K562 (cell line): ENCODE measurements around the gene TK1. TPM values are rescaled to one million over a fixed set of nuclear protein-coding genes. Genes with fewer than 3 reads are reported as not detected.
A peak's percentile ranks its signal among the peaks of the same experiment; 100 is the strongest.

Source experiments
- ARID1B ChIP-seq: fragments of 450-650 bp; IDR thresholded peaks from 2 replicates; pipeline ENCODE4 v1.6.1; 2016; ENCODE audit warnings: antibody characterized with exemption, mild to moderate bottlenecking, inconsistent platforms
- CCNT2 ChIP-seq: IDR thresholded peaks from 2 replicates; pipeline ENCODE4 v1.6.1; 2011; ENCODE audit warnings: borderline replicate concordance, low read depth, mild to moderate bottlenecking, moderate library complexity, mixed read lengths, low read length; ENCODE audit not compliant: insufficient read length; ENCODE audit errors: extremely low read depth
- CSDE1 ChIP-seq, 2 experiments: fragments of 450-650 bp; IDR thresholded peaks; 2 replicates each; pipeline ENCODE4 v1.6.1; 2016; ENCODE audit warnings: mild to moderate bottlenecking in 1 of 2
- GABPA ChIP-seq: fragments of 200-800 bp; sonication (Bioruptor generic); conservative IDR thresholded peaks from 2 replicates; pipeline ENCODE4 v1.6.1; 2016; ENCODE audit warnings: low read depth, missing genetic modification characterization, missing compliant biosample characterization
- KDM4B ChIP-seq, 2 experiments: fragments of 450-650 bp in 1 of 2; sonication (generic) in 1 of 2; IDR thresholded peaks; 2 replicates each; pipeline ENCODE4 v1.6.1; 2016 to 2017; ENCODE audit warnings: borderline replicate concordance in 2 of 2, antibody characterized with exemption in 1 of 2, low read depth in 1 of 2, mild to moderate bottlenecking in 1 of 2
- KLF1 ChIP-seq: fragments of 450-650 bp; IDR thresholded peaks from 2 replicates; pipeline ENCODE4 v1.6.1; 2016; ENCODE audit warnings: missing genetic modification characterization, missing compliant biosample characterization
- LEF1 ChIP-seq: fragments of 450-650 bp; IDR thresholded peaks from 2 replicates; pipeline ENCODE4 v1.6.1; 2016; ENCODE audit warnings: mild to moderate bottlenecking
- MAFK ChIP-seq: IDR thresholded peaks from 2 replicates; pipeline ENCODE4 v1.6.1; 2011; ENCODE audit warnings: low read length, improper control_type of control experiment
- MCM2 ChIP-seq: fragments of 450-650 bp; IDR thresholded peaks from 2 replicates; pipeline ENCODE4 v1.6.1; 2017; ENCODE audit warnings: low read depth, mild to moderate bottlenecking
- RBM17 ChIP-seq: fragments of 200-400 bp; formaldehyde crosslinking; IDR thresholded peaks from 2 replicates; pipeline ENCODE4 v1.6.1; 2017; ENCODE audit warnings: low read depth, mild to moderate bottlenecking, low read length, borderline replicate concordance
- RNF2 ChIP-seq: sonication (generic); IDR thresholded peaks from 2 replicates; pipeline ENCODE4 v1.6.1; 2016
- SRSF9 ChIP-seq: fragments of 200-400 bp; formaldehyde crosslinking; IDR thresholded peaks from 2 replicates; pipeline ENCODE4 v1.6.1; 2017; ENCODE audit warnings: low read depth, low read length, borderline replicate concordance
- TBP ChIP-seq: optimal IDR thresholded peaks from 2 replicates; pipeline ENCODE3; 2011; ENCODE audit warnings: low read depth, low read length, improper control_type of control experiment
- ZNF3 ChIP-seq: fragments of 250-450 bp; sonication (Bioruptor Pico); IDR thresholded peaks from 2 replicates; pipeline ENCODE4 v1.5.0; 2021; ENCODE audit warnings: mild to moderate bottlenecking, moderate library complexity
- ZNF76 ChIP-seq: fragments of 250-450 bp; sonication (Bioruptor Pico); IDR thresholded peaks from 2 replicates; pipeline ENCODE4 v1.4.0; 2020; ENCODE audit warnings: mild to moderate bottlenecking, moderate library complexity, borderline replicate concordance
- polyA plus RNA-seq, 8 experiments: library from polyadenylated mRNA; depleted of rRNA in 4 of 8; stranded (reverse) in 5 of 8; unstranded in 3 of 8; fragments of >200 nt; fragmentation: Nextera tagmentation in 2 of 8; fragmentation: Illumina TruSeq in 1 of 8; extraction: Ambion mirVana in 2 of 8; extraction: Trizol in 1 of 8; gene quantifications; 2 replicates each; pipeline versions ENCODE4 v1.2.1 to v1.2.3, GENCODE V29; 2011 to 2014; ENCODE audit warnings: inconsistent platforms in 1 of 8, missing spikeins in 1 of 8
- total RNA-seq, 7 experiments: library from RNA; depleted of rRNA in 6 of 7; stranded (reverse); fragments of >200 nt in 6 of 7; fragmentation: Illumina TruSeq in 2 of 7; extraction: Trizol in 2 of 7; gene quantifications; 2 replicates each; pipeline versions ENCODE4 v1.2.1 to v1.2.3, GENCODE V29; 2011 to 2021; ENCODE audit warnings: low replicate concordance in 1 of 7
- TF ChIP-seq, protein P1 (sequence below), 2 experiments: fragments of 450-650 bp; IDR thresholded peaks; 2 replicates each; pipeline ENCODE4 v1.6.1; 2016; ENCODE audit warnings: mild to moderate bottlenecking in 2 of 2, borderline replicate concordance in 1 of 2, low read depth in 1 of 2, moderate library complexity in 1 of 2
- TF ChIP-seq, protein P2 (sequence below): fragments of 250-450 bp; sonication (Bioruptor Pico); IDR thresholded peaks from 2 replicates; pipeline ENCODE4 v1.4.0; 2020; ENCODE audit warnings: mild to moderate bottlenecking

TK1 gene
- total and polyA plus RNA-seq, 9 of the 15 experiments (the other 6 are each of a cell fraction or from before 2014, with no cell fraction given) = 8.4 to 280 (median 103) TPM

DNA sequence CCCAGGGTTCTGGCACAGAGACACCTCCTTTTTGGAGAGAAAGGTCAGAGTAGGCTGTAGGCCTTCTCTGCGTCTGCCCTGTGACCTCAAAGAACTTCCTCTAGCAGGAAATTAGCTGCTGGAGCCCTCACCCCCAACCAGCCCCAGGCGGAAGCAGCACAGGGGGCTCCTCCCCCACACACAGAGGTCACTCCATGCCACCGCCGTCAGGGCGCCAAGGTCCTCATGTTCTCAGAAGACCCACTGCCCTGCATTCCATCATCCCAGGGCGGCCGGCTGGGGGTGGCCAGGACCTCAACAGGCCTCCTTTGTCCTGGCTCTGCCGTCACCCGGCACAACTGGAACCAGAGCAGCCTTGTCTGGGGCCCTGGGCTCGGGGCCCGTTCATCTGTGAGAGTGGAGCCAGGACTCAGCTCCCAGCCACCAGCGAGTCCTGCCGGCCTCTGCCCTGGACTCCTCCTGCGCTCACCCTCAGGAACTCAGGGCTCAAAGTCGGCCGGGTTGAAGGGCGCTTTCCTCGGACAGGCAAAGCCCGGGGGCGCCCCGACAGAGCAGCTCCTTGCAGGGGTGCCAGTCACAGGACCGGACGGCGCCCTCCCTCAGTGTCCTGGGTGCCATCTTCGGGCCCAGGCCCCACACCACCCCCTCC, 59.5 kb downstream of the TK1 start (continued):
- TF ChIP-seq CCNT2 = peak; percentile 11
- peak; percentile 8; the same call in 1 of the 2 replicates for TF ChIP-seq ARID1B
- peak; percentile 76; the same call in 1 of the 2 replicates for TF ChIP-seq LEF1
- TF ChIP-seq TBP = peak; percentile 23
- peak; percentile 85 for TF ChIP-seq GABPA (tag)
- TF ChIP-seq RNF2 = peak; percentile 66; the same call in 1 of the 2 replicates
- peak in 1 of 2 experiments; percentile 63; a peak in 1 of 4 replicates for TF ChIP-seq KDM4B (IDR thresholded peaks at IDR 0.05; ENCODE audit: borderline replicate concordance in 2 of 2, low read depth in 1 of 2)
- no peak for TF ChIP-seq MAFK
- TF ChIP-seq, protein P1, sequence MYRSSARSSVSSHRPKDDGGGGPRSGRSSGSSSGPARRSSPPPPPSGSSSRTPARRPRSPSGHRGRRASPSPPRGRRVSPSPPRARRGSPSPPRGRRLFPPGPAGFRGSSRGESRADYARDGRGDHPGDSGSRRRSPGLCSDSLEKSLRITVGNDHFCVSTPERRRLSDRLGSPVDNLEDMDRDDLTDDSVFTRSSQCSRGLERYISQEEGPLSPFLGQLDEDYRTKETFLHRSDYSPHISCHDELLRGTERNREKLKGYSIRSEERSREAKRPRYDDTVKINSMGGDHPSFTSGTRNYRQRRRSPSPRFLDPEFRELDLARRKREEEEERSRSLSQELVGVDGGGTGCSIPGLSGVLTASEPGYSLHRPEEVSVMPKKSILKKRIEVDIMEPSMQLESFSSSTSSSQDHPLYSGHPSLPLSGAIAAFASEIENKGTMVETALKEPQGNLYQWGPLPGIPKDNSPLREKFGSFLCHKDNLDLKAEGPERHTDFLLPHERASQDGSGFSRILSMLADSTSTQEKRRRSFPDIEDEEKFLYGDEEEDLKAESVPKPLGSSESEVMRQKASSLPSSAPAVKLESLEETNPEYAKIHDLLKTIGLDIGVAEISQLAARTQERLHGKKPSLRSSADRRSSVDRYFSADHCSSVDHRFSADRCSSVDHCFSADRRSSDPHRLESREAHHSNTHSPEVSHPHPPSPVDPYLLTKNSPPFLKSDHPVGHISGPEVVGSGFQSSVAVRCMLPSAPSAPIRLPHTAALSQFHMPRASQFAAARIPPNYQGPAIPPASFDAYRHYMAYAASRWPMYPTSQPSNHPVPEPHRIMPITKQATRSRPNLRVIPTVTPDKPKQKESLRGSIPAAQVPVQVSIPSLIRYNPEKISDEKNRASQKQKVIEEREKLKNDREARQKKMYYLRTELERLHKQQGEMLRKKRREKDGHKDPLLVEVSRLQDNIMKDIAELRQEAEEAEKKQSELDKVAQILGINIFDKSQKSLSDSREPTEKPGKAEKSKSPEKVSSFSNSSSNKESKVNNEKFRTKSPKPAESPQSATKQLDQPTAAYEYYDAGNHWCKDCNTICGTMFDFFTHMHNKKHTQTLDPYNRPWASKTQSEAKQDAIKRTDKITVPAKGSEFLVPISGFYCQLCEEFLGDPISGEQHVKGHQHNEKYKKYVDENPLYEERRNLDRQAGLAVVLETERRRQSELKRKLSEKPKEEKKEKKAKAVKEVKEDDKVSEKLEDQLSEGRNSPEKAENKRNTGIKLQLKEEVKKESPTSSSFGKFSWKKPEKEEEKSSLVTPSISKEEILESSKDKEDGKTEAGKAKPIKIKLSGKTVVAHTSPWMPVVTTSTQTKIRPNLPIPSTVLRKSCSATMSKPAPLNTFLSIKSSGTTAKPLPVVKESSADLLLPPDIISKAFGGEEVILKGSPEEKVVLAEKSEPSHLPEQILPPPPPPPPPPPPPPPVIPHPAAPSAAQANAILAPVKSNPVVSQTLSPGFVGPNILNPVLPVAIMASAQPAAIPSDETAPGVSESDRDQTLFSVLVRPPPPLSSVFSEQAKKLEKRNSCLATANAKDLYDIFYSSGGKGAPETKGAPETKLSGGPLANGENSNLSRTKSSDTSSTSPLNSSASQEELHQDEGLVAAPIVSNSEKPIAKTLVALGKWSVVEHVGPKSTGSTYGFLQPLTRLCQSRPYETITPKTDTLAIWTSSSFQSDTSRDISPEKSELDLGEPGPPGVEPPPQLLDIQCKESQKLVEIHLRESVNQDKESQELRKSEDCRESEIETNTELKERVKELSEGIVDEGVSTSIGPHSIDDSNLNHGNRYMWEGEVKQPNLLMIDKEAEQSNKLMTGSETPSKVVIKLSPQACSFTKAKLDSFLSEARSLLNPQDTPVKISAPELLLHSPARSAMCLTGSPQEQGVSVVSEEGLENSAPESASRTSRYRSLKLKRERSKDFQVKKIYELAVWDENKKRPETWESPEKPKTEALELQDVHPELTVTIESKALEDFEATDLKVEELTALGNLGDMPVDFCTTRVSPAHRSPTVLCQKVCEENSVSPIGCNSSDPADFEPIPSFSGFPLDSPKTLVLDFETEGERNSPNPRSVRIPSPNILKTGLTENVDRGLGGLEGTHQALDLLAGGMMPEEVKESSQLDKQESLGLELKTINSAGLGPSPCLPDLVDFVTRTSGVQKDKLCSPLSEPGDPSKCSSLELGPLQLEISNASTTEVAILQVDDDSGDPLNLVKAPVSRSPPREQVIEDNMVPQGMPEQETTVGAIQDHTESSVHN (IDR thresholded peaks at IDR 0.05; ENCODE audit: borderline replicate concordance in 1 of 2, low read depth in 1 of 2) = no peak
- no peak for TF ChIP-seq MCM2
- no peak for TF ChIP-seq SRSF9
- TF ChIP-seq, protein P2, sequence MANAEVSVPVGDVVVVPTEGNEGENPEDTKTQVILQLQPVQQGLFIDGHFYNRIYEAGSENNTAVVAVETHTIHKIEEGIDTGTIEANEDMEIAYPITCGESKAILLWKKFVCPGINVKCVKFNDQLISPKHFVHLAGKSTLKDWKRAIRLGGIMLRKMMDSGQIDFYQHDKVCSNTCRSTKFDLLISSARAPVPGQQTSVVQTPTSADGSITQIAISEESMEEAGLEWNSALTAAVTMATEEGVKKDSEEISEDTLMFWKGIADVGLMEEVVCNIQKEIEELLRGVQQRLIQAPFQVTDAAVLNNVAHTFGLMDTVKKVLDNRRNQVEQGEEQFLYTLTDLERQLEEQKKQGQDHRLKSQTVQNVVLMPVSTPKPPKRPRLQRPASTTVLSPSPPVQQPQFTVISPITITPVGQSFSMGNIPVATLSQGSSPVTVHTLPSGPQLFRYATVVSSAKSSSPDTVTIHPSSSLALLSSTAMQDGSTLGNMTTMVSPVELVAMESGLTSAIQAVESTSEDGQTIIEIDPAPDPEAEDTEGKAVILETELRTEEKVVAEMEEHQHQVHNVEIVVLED (CRISPR knock-in tag) = no peak
- TF ChIP-seq CSDE1 (IDR thresholded peaks at IDR 0.05) = no peak
- TF ChIP-seq ZNF3 = no peak
- TF ChIP-seq ZNF76 = no peak
- TF ChIP-seq RBM17 = no peak
- no peak for TF ChIP-seq KLF1 (tag)
